Measurements from ENCODE around the gene SLC13A3. TPM values are rescaled to one million over a fixed set of nuclear protein-coding genes. Genes with fewer than 3 reads are reported as not detected.

SLC13A3 gene
- total RNA-seq, 4 donors from 2014 or later: 1.2 to 3.5 (median 1.9) TPM

GRCh38 chr20:46614503-46614902 lies 36.8 kb downstream of the SLC13A3 start:
- DNase-seq (ENCODE audit: low spot score) (no peak), ATAC-seq (ENCODE audit: low FRiP score) (no peak)
- TF ChIP-seq CTCF (IDR thresholded peaks at IDR 0.05): no peak

DNA sequence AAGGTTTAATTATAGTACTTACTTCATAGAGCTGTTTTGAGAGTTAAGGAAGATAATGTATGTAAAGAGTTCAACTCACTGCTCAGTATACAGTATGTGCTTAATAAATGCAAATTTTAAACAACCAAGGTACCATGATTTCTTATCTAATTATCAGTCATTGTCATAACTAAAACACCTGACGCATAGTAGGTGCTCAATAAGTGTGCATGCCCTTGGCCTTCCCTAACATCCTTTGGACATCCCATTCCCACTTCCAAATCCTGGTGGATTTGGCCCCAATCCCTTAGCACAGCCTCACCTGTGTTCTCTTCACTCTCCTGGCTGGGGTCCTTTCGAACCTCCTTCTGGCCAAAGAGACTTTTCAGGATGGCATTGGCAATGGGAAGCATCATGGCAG lies 41.1 kb downstream of the SLC13A3 start:
- no peak for DNase-seq (ENCODE audit: low spot score)
- no peak for TF ChIP-seq CTCF (IDR thresholded peaks at IDR 0.05)
- no peak for ATAC-seq (ENCODE audit: low FRiP score)

- ATAC-seq (ENCODE audit: low FRiP score) (no peak), DNase-seq (ENCODE audit: low spot score) (no peak)
- no peak for TF ChIP-seq CTCF (IDR thresholded peaks at IDR 0.05)
Measured at GRCh38 chr20:46609043-46609442, 42.2 kb downstream of the SLC13A3 start.

GRCh38 chr20:46607849-46608497 lies 43.3 kb downstream of the SLC13A3 start:
- DNase-seq (ENCODE audit: low spot score): no peak
- no peak for TF ChIP-seq CTCF (IDR thresholded peaks at IDR 0.05)
- ATAC-seq (ENCODE audit: low FRiP score): no peak

GRCh38 chr20:46607191-46607848 lies 43.9 kb downstream of the SLC13A3 start:
- DNase-seq (ENCODE audit: low spot score) (no peak), ATAC-seq (ENCODE audit: low FRiP score) (no peak)
- TF ChIP-seq CTCF (IDR thresholded peaks at IDR 0.05): no peak

DNA sequence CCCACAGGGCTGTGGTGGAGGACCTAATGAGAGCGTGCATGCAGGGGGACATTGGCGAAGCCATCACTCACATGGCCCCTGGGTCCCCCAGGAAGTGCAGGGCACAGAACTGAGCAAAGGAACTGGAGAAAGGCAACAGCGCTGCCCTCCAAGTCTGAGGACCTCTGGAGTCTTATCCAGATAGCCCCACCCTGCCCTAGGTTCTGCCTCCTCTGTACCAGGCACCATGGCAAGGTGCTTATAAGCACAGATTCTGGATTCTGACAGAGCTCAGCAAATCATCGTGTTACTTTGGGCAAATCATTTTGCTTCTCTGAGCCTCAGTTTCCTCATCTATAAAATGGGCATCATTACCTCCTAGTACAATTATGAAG lies 44.5 kb downstream of the SLC13A3 start:
- ATAC-seq (ENCODE audit: low FRiP score) (no peak), DNase-seq (ENCODE audit: low spot score) (no peak)
- no peak for TF ChIP-seq CTCF (IDR thresholded peaks at IDR 0.05)

Measured in omental fat pad (tissue), 4 donors.